Measurements from ENCODE around the gene NEK10.

Gene NEK10

DNA sequence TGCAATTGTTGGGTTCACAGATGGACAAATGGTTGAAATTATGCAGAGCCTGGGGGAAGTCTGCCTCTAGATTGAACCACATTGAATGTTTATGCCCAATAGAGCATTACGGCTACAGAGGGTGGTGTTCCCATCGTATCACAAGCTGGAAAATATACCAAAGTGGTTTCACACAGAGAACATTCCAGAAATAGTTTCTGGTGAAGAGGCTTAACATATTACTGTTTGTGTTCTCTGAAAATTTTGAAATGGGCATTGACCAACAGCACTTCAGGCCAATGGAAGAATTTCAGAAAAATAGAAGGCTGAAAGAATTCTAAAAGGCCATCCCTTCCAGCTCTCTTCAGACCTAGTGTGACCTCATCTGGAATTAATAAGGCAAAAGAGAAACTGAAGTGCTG is 203.9 kb downstream of the NEK10 start:
- no peak for DNase-seq (ENCODE audit: low spot score)

DNA sequence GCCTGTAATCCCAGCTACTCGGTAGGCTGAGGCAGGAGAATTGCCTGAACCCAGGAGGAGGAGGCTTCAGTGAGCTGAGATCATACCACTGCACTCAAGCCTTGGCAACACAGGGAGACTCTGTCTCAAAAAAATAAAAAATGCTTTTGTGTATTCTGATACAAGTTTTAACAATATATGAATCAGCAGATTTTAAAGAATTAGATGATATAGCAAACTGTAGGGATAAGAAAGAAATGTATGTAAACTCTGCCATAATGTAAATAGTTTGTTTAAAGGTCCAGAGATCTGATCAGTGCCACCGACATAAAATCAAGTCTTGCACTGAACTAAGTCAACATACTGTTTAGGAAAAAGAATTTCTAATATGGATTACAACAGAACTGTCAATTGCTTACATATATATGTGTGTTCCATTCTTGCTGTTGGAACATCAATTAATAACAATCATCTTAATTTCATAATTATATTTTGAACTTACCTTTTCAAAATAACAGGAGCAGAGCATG is 208.3 kb downstream of the NEK10 start:
- DNase-seq (ENCODE audit: low spot score), result no peak

DNA sequence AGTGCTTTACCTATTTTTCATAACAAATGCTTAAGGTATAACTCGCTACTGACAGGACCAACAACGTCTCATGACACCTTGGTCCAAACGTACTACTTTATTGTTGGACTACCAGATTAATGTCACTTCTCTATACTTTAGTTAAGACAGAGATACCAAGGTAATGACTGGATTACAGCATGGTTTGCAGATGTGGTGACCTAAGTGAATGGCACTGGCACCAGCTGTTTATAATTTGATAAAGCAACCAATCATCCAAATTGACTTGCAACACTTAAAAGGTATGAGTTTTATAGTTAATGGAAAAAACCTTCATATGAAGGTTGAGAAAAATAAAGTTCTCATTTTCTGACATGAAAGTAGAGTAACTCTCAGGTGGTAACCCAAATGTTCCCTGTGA is 209.0 kb downstream of the NEK10 start:
- DNase-seq (ENCODE audit: low spot score), result no peak

DNA sequence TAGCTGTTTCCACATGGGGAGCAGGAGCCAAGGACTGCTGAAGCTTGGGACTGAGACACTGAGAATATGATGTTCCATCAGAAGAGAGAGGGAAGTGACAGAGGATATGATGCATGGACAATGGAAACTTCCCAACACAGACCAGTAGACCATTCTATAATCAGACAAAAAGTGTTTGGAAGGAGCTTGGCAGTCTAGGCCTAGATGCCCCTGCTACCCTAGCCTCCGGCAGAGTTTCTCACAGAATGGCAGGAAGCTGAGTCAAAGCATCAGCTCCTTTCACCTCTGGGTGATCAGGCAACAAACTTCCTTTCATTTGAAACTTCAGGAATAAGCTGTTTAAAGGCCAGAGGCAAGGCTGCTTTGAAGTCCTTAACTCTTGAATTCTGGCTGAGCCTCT is 222.0 kb downstream of the NEK10 start:
- DNase-seq (ENCODE audit: low spot score), result no peak

DNA sequence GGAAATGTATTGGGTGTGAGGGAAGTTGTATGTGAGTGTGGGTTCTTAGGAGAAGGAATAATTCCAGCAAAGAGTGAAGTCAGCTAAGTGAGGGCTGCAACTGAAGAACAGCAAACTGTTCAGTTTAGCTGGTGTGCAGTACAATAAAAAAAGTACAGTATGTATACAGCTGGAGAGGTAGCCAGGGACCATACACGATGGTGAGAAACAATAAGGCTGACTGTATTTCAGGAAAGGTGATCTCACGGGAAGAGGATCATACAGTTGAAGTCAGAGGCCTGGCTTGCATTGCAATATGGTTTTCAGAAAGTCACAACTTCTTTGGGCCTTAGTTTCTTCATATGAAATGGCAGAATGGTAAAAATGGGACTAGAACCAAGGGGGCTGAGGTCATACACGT is 222.4 kb downstream of the NEK10 start:
- DNase-seq (ENCODE audit: low spot score), result no peak

DNA sequence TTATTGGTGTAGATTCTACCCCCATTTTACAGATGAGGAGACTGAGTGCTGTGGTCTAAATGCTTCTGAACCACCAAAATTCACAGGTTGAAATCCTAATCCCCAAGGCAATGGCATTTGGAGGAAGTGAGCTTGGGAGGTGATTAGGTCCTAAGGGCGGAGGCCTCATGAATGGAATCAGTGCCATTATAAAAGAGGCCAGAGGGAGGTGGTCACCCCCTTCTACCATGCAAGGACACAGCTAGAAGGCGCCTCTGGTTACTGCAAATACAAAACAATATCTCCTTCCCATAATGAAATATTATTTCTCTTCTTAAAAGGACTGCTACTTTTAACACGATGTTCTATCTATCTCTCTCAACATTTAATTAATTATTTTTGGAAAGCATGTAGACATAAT is 223.5 kb downstream of the NEK10 start:
- DNase-seq (ENCODE audit: low spot score), result no peak

DNA sequence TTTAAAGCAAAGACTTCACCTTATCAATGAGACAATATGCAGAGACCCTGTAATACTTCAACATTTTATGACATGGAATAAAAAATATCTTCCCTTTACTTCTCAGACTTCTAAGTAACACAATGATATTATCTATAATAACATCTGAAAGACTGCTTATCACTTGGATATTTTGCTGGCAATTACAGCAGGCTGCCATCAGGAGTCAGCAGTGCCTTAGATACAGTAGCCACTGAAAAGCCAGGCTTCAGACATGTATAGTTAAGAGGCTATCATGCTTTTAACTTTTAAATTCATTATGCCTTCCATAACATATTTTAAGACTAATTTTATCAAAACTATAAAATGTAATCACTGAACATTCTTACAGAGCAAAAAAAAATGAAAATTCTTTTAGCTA is 227.5 kb downstream of the NEK10 start:
- no peak for DNase-seq (ENCODE audit: low spot score)

DNA sequence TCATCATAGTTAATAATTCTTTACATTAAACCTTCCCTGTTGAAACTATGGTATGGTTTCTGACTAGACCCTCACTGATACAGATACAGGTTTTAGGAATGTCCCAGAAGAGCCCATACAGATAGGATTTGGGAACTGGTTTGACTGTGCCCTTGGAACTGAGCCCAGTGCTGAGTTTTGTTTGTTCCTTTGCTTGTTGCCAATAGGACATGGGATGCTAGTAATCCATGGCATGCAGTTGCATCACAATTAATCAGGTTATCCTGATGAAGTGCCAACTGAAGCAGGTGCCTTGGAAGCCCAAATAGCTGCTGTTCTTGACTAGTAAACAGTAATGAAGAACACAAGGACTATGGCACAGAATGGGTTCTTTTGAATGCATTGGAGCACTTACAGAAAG is 230.6 kb downstream of the NEK10 start:
- no peak for DNase-seq (ENCODE audit: low spot score)

DNA sequence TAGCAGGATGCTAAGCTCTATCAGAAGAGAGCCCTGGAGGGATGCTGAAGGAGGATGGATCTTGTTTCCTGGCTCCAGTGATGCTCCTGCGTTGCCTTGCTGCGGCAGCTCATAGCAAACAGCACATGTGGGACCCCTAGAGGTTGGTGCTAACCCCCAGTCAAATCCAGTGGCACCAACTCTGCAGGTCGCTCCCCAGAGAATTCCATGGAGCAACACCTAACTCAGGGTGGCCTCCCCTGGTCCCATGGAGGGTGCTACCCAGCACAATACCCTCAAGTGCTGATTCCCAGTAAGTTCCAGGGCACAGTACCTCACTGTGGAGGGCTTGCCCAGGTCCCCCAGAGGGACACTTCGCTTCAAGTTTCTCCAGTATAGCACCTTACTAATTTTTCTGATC is 231.2 kb downstream of the NEK10 start:
- no peak for DNase-seq (ENCODE audit: low spot score)

DNA sequence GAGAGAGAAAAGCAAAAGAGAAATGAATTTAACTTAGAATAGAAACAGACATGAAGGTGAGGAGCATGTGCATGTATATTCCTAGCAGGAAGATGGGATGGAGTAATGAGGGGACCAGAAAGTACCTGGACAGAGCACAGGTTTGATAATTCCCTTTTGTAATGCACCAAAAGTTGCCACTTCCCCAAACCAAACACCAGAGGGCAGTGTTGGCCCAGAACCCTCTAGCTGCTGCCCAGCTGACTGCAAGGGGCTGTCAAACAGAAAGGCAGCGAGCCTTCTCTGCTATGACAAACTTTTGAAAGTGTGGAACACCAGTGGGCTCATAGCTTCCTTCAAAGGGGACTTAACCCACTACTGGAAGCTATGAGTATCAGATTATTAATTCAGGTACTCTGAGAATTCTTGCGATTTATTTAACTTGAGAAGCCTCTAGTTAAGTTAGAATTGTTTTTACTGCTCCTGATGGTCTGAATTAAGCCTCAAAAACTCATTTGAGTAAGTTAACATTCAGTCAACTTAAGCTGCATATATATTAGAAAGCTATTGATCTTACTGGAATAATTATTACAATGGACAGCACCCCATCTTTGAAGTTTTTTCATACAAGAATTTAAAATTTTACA is 234.9 kb downstream of the NEK10 start:
- DNase-seq (ENCODE audit: low spot score), result peak; percentile 65

DNA sequence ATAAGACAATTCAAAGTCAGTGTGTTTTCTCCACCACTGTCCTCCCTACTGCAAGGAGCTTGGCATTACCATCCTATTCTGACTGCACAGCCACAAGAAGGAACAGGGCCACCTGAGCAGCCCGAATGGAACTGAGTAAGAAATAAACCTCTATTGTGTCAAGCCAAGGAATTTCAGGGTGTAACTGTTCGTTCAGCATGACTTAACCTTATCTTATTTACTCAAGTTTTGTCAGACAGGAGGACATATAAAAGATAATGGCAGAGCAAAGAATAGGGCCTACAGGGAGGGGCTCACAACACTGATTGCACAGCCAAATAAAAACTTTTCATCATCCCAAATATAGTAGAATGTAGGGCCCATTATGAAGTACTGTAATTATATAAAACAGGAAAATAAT is 236.1 kb downstream of the NEK10 start:
- no peak for DNase-seq (ENCODE audit: low spot score)

DNA sequence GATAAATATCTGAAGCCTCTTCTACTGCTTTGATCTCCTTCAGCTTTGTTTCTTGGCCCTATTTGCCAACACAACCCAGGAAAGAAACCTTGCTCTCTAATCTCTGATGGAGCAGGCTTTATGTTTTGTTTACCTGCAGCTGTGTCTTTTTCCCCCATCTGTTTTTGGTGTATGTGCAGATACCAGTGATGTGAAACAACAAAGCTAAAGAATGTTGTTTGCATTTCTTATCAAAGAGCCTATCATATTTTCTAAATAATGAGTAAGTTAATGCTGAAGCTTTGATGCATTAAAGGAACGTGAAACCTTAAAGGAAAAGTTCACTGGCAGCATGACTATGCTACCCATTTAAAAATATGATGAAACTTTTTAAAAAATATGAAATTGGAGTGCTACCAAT is 238.4 kb downstream of the NEK10 start:
- DNase-seq (ENCODE audit: low spot score), result no peak

DNA sequence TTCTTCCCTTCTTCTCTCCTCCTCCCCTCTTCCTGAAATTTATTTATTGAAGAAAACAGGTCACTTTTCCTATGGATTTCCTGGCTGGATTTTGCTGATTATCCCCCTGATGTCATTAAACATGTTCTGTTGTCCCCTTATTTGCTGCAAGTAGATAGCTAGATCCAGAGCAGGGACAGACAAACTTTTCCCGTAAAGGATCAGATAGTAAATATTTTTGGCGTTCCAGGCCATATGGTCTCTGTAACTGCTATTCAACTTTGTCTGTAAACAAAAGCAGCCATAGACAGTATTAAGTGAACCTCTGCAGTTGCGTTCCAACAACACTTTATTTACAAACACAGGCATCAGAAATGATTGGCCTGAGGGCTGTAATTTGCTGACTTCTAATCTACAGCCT is 241.3 kb downstream of the NEK10 start:
- no peak for DNase-seq (ENCODE audit: low spot score)

DNA sequence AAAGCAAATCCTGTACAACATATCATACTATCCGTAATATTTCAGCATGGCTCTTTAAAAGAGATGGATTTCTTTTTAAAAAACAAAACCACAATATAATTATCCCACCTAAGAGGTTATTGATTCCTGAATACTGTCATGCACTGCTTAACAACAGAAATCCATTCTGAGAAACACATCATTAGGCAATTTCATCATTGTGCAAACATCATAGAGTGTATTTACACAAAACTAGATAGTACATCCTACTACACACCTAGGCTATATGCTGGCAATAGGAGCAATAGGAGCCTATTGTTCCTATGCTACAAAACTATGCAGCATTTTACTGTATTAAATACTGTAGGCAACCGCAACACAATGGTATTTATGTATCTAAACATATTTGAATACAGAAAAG is 242.0 kb downstream of the NEK10 start:
- no peak for DNase-seq (ENCODE audit: low spot score)

DNA sequence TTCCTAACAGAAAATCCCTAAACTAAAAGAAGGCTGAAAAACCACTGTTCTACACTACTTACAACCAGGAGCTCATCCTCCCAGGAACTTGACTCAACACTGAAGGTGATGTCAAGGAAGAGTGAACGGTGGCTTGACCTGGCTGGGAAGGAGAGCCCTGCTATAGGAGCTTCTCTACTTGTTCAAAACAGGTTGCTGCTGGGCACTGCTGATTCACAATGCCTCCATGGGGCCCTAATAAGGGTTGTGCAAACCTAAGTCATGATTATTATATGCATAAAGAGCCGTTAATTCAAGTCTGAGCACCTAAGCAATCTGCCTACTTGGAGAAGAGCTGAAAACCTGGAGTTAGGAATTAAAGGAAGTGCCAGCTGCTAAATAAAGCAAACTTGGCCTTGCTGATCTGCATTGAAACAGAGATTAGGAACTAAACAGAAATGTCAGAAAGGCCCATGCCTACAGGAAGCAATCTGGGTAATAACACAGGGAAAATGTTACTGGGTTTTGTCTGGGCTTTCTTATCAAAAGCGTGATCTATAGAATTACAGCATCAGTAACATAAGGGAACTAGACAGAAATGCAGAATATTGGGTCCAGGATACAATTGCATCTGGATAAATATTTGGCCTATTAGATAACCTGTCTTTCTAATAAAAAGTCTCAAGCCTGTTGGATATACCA is 243.2 kb downstream of the NEK10 start:
- no peak for DNase-seq (ENCODE audit: low spot score)

DNA sequence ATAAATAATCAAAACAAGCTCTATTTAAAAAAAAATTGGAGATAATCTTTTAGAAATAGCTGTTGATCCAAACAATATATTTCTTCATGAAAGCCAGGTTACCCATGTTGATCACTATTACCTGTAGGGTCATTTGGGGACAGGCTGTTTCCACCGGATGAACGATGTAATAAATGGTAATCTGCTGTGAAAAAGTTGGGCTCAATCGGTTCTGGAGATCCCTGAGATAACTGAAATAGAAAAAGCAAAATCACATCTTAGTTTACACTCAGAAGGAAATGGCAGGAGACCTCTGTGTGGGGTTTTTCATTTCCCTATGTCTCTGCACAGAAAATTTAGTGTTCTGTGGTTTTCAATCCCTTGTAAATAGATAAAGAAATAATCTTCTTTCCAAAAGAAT is 249.5 kb downstream of the NEK10 start:
- no peak for DNase-seq (ENCODE audit: low spot score)

DNA sequence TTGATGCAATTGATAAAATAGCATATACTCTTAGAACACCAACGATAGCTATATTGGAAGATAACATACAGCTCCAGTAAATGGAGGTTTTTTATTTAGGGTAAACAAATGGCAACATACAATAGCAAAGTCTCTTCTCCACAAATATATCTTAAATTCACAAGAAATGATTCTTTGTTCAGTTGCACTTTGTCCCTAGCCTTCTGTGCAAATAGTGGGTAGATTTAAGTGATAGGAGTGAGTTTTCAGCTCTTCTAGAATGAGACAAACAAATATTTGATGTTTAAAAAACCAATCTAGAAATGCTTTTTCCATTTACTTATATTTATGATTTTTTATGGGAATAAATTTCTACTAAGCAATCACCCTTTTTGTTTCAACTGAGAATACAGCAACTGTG is 253.8 kb downstream of the NEK10 start:
- DNase-seq (ENCODE audit: low spot score), result no peak

DNA sequence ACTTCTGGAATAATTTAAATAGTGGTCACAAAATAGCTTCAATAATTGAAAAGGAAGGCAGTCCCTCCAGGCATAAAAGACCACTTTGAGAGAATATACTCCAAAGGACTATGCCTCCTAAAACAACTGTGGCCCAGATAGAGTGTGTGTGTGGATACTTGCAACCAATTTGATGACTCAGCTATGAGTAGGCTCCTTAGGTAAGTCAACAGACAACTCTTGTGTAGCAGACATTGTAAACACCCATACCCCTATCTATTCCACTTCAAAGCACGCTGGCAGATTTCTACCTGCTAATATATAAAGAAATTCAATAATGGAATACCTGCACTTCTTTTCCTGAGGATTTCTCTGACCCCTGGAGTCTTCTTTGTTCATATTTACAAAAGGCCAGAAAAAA is 254.5 kb downstream of the NEK10 start:
- DNase-seq (ENCODE audit: low spot score), result peak; percentile 12

DNA sequence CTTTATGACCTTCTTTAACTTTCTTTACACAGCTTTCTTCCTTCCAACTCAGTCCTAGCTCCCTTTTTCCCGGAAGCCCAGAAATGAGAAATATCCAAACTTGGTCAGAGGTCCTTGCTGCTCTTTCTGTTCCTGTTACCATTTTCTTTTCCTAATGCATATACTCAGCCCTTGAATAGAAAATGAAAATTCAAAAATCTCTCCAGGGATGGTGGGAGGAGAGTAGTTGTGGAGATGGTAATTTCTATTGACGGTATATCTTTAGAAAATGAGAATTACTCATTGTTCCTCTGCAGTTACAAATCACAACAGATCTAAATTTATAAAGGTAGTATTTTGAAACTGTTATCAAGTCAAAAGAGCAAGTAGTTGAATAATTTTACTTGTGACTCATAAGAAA is 255.1 kb downstream of the NEK10 start:
- DNase-seq (ENCODE audit: low spot score), result no peak

DNA sequence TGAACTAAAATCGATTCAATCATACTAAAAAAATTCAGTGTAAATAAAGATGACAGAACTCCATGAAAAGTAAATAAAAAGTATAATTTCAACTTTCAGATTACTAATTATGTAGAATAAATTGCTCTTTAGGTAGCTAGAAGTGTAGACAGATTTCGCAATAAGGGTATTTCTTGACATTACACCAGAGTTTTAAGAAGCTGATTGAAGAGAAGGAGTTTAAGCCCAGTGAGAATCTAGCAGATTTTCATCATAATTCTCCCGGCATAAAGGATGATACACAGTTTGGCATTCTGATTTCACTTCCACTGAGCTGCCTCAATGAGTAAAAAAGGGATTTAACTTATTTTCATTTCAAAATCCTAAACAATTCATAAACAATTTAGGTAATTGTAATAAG is 259.2 kb downstream of the NEK10 start:
- DNase-seq (ENCODE audit: low spot score), result no peak

DNA sequence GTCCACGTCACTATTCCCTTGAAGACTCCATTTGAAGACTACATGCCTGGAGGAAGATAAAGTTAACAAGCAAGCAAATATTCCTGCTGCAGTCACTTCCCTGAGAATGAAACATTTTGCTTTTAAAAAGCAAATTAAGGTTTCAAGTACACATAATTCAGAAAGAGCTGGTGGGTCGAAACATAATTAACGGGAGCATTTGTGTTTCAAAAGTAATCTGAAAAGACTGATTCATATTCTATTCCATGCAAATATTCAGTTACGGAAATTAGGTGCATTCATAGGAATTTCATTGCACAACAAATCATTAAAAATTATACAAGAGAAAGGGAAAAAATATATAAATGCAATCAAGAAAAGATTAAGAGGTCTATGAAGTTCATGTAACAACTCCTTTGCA is 260.9 kb downstream of the NEK10 start:
- no peak for DNase-seq (ENCODE audit: low spot score)

DNA sequence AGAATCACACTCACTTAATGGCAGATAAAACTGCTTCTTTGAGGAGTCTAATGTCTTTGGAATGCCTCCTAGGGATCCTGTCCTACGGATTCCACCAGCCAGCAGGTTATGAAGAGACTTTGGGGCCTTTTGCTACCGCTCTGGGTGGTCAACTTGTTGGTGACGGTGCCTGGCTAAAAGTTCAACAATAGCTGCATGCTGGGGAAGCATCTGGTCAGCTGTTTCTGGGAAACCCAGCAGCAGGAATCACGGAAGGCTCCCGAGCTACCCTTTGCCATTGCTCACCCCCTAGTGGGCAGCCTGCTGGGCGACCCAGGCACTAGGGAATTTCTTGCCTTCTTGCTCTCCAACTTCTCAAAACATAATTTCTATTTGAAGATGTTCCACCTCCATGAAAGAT is 263.3 kb downstream of the NEK10 start:
- no peak for DNase-seq (ENCODE audit: low spot score)

DNA sequence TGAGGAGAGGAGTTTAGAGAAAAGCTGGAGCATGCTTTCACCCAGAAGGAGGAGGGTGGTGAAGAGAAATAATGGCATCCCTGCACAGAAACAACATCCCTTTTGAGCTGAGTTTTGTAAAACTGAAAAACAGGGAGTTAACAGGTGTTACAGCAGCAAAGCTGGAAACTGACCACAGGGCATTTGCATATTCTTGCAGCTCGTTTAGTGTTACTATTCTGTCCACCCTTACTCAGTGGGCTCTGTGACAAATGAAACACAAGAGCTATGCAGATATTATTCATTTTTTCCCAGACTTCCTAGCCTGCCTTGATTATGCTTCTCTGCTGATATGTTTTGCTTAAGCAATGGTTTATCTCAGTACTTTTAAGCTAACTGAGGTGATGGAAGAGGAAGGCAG is 272.0 kb downstream of the NEK10 start:
- no peak for DNase-seq (ENCODE audit: low spot score)

DNA sequence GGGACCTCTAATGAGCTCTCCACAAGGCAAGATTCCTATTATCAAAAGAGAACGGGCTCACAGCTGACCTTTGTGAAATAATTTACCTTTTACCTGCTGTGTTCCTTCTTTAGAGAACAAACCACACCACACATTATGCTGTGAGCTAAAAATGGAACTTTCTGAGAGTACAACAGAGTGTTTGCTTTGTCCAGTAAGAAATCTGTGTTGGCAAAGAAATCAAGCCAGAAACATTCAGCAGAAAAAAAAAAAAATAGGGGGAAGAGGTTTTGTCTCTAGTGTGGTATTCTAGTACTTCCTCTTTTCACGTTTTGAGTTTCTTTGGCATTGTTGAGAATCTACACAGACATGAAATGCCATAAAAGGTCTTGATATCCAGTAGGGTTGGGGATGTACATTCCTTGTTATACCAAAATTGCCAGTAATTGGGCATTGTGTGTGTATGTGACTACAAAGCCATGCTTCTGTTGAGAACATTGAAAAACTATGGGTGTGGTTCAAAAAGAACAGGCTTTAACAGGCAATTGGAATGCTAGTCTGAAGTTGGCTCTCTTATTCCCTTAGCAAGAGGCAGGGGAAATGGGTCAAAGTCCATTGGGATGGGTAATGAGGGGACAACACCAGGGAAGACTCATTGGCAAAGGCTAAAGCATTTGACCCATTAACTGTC is 273.5 kb downstream of the NEK10 start:
- no peak for DNase-seq (ENCODE audit: low spot score)
